GM23338 (cell line): ENCODE data around the gene VDR. TPM values are rescaled to one million over a fixed set of nuclear protein-coding genes. Genes with fewer than 3 reads are reported as not detected.
A peak's percentile ranks its signal among the peaks of the same experiment; 100 is the strongest.

ENCODE experiments used
- ATAC-seq: fragments of 200-7000 bp; cut with Tn5 transposase; 3 replicates; pipeline ENCODE4 v1.9.1; 2020
- DNase-seq: peaks from one replicate; pipeline ENCODE4 v3.0.0-alpha.2; 2015; ENCODE audit warnings: low spot score
- H2AFZ ChIP-seq: fragments of 200-600 bp; sonication (generic); 2 replicates; pipeline ENCODE4 v1.8.0; 2016; ENCODE audit warnings: antibody characterized with exemption, mild to moderate bottlenecking, moderate library complexity
- H3F3A ChIP-seq: fragments of 200-600 bp; sonication (generic); replicated peaks from 2 replicates; pipeline ENCODE4 v1.8.0; 2017; ENCODE audit warnings: antibody characterized with exemption, mixed run types, low read depth
- H3K27ac ChIP-seq: fragments of 200-600 bp; sonication (generic); 2 replicates; pipeline ENCODE4 v1.6.1; 2016; ENCODE audit warnings: low read depth
- H3K27me3 ChIP-seq: fragments of 200-600 bp; sonication (generic); 2 replicates; pipeline ENCODE4 v1.8.0; 2016; ENCODE audit warnings: mild to moderate bottlenecking, mixed run types, moderate library complexity; ENCODE audit not compliant: insufficient read depth
- H3K36me3 ChIP-seq: fragments of 200-600 bp; sonication (generic); 2 replicates; pipeline ENCODE4 v1.8.0; 2016; ENCODE audit warnings: mild to moderate bottlenecking; ENCODE audit not compliant: insufficient read depth
- H3K4me1 ChIP-seq: fragments of 200-600 bp; sonication (generic); 2 replicates; pipeline ENCODE4 v1.8.0; 2016; ENCODE audit warnings: mild to moderate bottlenecking, moderate library complexity; ENCODE audit not compliant: insufficient read depth
- H3K4me2 ChIP-seq: fragments of 200-600 bp; sonication (generic); 2 replicates; pipeline ENCODE4 v1.7.1; 2017; ENCODE audit warnings: mixed run types
- H3K4me3 ChIP-seq: fragments of 200-600 bp; sonication (generic); 2 replicates; pipeline ENCODE4 v1.6.1; 2016; ENCODE audit warnings: mixed run types
- H3K79me2 ChIP-seq: fragments of 200-600 bp; sonication (generic); replicated peaks from 2 replicates; pipeline ENCODE4 v1.8.0; 2017; ENCODE audit warnings: mild to moderate bottlenecking; ENCODE audit not compliant: insufficient read depth
- H3K9me2 ChIP-seq: fragments of 200-600 bp; sonication (generic); 2 replicates; pipeline ENCODE4 v1.8.0; 2017; ENCODE audit not compliant: insufficient read depth
- H4K20me1 ChIP-seq: fragments of 200-600 bp; sonication (generic); replicated peaks from 2 replicates; pipeline ENCODE4 v1.8.0; 2017; ENCODE audit warnings: mild to moderate bottlenecking; ENCODE audit not compliant: insufficient read depth
- H3K27ac Mint-ChIP-seq: 2 replicates; pipeline ENCODE4 v1.8.0; 2020; ENCODE audit warnings: inconsistent platforms, mild to moderate bottlenecking, moderate library complexity, mixed read lengths
- H3K27me3 Mint-ChIP-seq: 3 replicates; pipeline ENCODE4 v1.8.0; 2022; ENCODE audit warnings: low read depth, mild to moderate bottlenecking, moderate library complexity, mixed read lengths, inconsistent platforms; ENCODE audit not compliant: insufficient read depth, poor library complexity
- H3K36me3 Mint-ChIP-seq: 3 replicates; pipeline ENCODE4 v1.8.0; 2021; ENCODE audit warnings: low read depth, mild to moderate bottlenecking, inconsistent platforms, moderate library complexity, mixed read lengths
- H3K4me1 Mint-ChIP-seq: 3 replicates; pipeline ENCODE4 v1.8.0; 2020; ENCODE audit warnings: mild to moderate bottlenecking, inconsistent platforms, mixed read lengths
- H3K4me3 Mint-ChIP-seq: 3 replicates; pipeline ENCODE4 v1.8.0; 2021; ENCODE audit warnings: moderate library complexity, mild to moderate bottlenecking, inconsistent platforms, mixed read lengths
- H3K9me3 Mint-ChIP-seq: 3 replicates; pipeline ENCODE4 v1.8.0; 2020; ENCODE audit warnings: moderate library complexity, mild to moderate bottlenecking, inconsistent platforms, mixed read lengths
- EZH2 ChIP-seq: fragments of 200-600 bp; sonication (generic); IDR thresholded peaks from one replicate; pipeline ENCODE4 v1.8.0; 2017; ENCODE audit warnings: antibody characterized with exemption, mild to moderate bottlenecking, low read depth; ENCODE audit not compliant: unreplicated experiment
- EZH2phosphoT487 ChIP-seq: fragments of 200-600 bp; sonication (generic); IDR thresholded peaks from one replicate; pipeline ENCODE4 v1.8.1; 2018; ENCODE audit warnings: antibody characterized with exemption; ENCODE audit not compliant: unreplicated experiment
- JUNB ChIP-seq: IDR thresholded peaks from one replicate; pipeline ENCODE4 v1.6.1; 2016; ENCODE audit warnings: antibody characterized with exemption; ENCODE audit not compliant: unreplicated experiment
- NANOG ChIP-seq: IDR thresholded peaks from 2 replicates; pipeline ENCODE4 v1.6.1; 2016; ENCODE audit warnings: antibody characterized with exemption, borderline replicate concordance
- POLR2AphosphoS5 ChIP-seq: IDR thresholded peaks from 2 replicates; pipeline ENCODE4 v1.6.1; 2016; ENCODE audit warnings: antibody characterized with exemption, low read depth
- ZNF114 ChIP-seq: fragments of 250-450 bp; sonication (Bioruptor Pico); IDR thresholded peaks from 2 replicates; pipeline ENCODE4 v1.5.0; 2020; ENCODE audit warnings: mild to moderate bottlenecking, moderate library complexity
- ZNF331 ChIP-seq: fragments of 250-450 bp; sonication (Bioruptor Pico); IDR thresholded peaks from 2 replicates; pipeline ENCODE4 v1.5.0; 2020; ENCODE audit warnings: low read depth, mild to moderate bottlenecking, moderate library complexity
- polyA plus RNA-seq: library from polyadenylated mRNA; unstranded; fragments of >200 nt; fragmentation: Nextera tagmentation; extraction: Ambion mirVana; gene quantifications from 2 replicates; pipeline ENCODE4 v1.2.1, GENCODE V29; 2016
- total RNA-seq: library from RNA; depleted of rRNA; stranded (reverse); fragments of >200 nt; shearing (Covaris generic); gene quantifications from 2 replicates; pipeline ENCODE4 v1.2.3, GENCODE V29; 2014
- TF ChIP-seq, protein P1 (sequence below), 2 experiments: fragments of 200-600 bp in 1 of 2; sonication (generic) in 1 of 2; conservative IDR thresholded peaks; 2 replicates each; pipeline versions ENCODE4 v1.5.1 to v1.6.1; 2016 to 2017; ENCODE audit warnings: antibody characterized with exemption in 2 of 2, low read depth in 2 of 2, mild to moderate bottlenecking in 2 of 2, moderate library complexity in 1 of 2
- TF ChIP-seq, protein P2 (sequence below): fragments of 250-450 bp; sonication (Bioruptor Pico); IDR thresholded peaks from 2 replicates; pipeline ENCODE4 v1.5.0; 2020; ENCODE audit warnings: mild to moderate bottlenecking, moderate library complexity

VDR gene
- total and polyA plus RNA-seq, 2 experiments from 2014 or later = 0.37 to 1.4 TPM

DNA sequence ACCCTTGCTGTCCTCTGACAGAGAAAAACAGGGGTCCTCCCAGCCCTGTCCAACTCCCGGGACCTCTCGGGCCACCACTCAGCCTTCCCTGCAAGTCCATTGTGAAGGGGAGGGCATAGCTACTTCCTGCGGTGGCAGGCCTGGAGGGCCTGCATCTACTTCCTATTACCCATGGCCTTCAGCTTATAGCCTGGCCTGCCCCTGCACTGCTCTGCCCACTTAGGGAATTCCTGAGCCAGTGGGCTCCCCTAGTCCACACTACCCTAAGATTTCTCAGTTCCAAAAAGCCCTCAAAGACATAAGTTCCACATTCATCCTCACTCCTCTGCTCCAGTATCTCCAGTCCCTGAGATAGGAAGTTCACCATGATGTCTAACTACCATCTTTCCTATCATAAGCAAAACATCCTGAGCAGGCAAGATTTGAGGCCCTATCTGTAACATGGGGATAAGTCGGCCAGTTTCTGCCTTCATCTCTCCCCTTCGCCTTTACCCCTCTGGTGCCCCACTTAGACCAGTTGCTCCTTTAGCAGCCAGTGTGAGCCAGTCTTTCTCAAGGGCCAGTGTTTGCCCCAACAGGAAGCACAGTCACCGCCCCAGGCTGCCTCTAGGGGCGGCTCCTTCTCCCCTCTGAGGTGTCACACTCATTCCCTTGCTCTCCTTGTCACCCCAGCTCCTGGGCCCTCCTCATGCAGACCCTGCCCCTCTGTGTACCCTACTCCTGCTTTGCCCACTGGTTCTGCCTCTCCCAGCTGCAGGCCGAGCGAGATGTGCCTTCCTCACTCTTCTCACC is 96.0 kb downstream of the VDR start:
- no peak overlapping the region; the same call in 1 of the 2 replicates for H3K27ac ChIP-seq
- Mint-ChIP-seq H3K27me3 (peaks cover 12% of the 10 kb centered on the region), H3K27ac (peak overlapping the region; percentile 82), H3K4me1 (peaks cover 80% of the 10 kb centered on the region), H3K4me3 (peak overlapping the region; percentile 24; the same call in 1 of the 3 replicates), H3K36me3 (peaks cover 18% of the 10 kb centered on the region), H3K9me3 (no peaks in the 10 kb centered on the region)
- peaks cover 64% of the 10 kb centered on the region for H3K4me1 ChIP-seq
- peak; percentile 48 for DNase-seq
- TF ChIP-seq, protein P1, sequence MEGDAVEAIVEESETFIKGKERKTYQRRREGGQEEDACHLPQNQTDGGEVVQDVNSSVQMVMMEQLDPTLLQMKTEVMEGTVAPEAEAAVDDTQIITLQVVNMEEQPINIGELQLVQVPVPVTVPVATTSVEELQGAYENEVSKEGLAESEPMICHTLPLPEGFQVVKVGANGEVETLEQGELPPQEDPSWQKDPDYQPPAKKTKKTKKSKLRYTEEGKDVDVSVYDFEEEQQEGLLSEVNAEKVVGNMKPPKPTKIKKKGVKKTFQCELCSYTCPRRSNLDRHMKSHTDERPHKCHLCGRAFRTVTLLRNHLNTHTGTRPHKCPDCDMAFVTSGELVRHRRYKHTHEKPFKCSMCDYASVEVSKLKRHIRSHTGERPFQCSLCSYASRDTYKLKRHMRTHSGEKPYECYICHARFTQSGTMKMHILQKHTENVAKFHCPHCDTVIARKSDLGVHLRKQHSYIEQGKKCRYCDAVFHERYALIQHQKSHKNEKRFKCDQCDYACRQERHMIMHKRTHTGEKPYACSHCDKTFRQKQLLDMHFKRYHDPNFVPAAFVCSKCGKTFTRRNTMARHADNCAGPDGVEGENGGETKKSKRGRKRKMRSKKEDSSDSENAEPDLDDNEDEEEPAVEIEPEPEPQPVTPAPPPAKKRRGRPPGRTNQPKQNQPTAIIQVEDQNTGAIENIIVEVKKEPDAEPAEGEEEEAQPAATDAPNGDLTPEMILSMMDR (conservative IDR thresholded peaks at IDR 0.05; ENCODE audit: low read depth in 2 of 2) = 0 out of 4 replicates have a peak, but pooled peaks have one; percentile 12 to 23
- TF ChIP-seq POLR2AphosphoS5 = no peak
- H3K4me2 ChIP-seq = peak overlapping the region; percentile 45; the same call in 1 of the 2 replicates
- no peak overlapping the region for H2AFZ ChIP-seq
- peaks cover 32% of the 10 kb centered on the region for H4K20me1 ChIP-seq
- H3K79me2 ChIP-seq = peaks cover 87% of the 10 kb centered on the region
- no peaks in the 10 kb centered on the region for H3K9me2 ChIP-seq
- H3K36me3 ChIP-seq = no peaks in the 10 kb centered on the region; the same call in 1 of the 2 replicates
- no peak overlapping the region for H3K4me3 ChIP-seq
- ATAC-seq = peak; percentile 4
- H3K27me3 ChIP-seq = no peaks in the 10 kb centered on the region
- H3F3A ChIP-seq = peaks cover 17% of the 10 kb centered on the region

DNA sequence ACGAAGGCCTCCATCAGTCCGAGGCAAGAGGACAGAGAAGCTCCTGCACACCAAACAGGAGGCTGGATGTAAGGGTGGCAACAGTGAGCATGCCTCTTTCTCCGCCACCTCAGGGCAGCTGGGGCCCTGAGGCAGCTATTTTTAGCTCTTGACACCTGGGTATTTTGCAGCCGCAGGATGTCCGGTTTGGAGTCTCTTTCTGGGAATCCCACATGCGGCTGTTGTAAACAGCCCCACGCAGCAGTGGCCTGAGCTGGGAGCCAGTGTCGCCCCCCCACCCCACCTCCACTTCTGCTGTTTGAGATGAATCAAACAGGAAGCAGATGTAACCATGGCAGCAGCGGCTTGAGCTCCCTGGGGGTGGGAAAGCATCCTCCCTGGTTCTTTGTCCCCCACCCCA is 96.7 kb downstream of the VDR start:
- Histone ChIP-seq H3K9me2 (no peaks in the 10 kb centered on the region), H3K4me3 (no peak overlapping the region), H3K79me2 (peaks cover 93% of the 10 kb centered on the region), H3K4me2 (peak overlapping the region; percentile 45), H3K36me3 (no peaks in the 10 kb centered on the region; the same call in 1 of the 2 replicates), H3F3A (peaks cover 10% of the 10 kb centered on the region), H3K27ac (no peak overlapping the region; the same call in 1 of the 2 replicates), H3K27me3 (no peaks in the 10 kb centered on the region), H3K4me1 (peaks cover 57% of the 10 kb centered on the region), H2AFZ (no peak overlapping the region), H4K20me1 (peaks cover 32% of the 10 kb centered on the region)
- Mint-ChIP-seq H3K9me3 (no peaks in the 10 kb centered on the region), H3K36me3 (peaks cover 18% of the 10 kb centered on the region), H3K4me1 (peaks cover 81% of the 10 kb centered on the region), H3K27me3 (peaks cover 12% of the 10 kb centered on the region), H3K27ac (peak overlapping the region; percentile 46), H3K4me3 (no peak overlapping the region; the same call in 2 of the 3 replicates)
- DNase-seq = peak; percentile 34
- ATAC-seq = no peak
- TF ChIP-seq, protein P2, sequence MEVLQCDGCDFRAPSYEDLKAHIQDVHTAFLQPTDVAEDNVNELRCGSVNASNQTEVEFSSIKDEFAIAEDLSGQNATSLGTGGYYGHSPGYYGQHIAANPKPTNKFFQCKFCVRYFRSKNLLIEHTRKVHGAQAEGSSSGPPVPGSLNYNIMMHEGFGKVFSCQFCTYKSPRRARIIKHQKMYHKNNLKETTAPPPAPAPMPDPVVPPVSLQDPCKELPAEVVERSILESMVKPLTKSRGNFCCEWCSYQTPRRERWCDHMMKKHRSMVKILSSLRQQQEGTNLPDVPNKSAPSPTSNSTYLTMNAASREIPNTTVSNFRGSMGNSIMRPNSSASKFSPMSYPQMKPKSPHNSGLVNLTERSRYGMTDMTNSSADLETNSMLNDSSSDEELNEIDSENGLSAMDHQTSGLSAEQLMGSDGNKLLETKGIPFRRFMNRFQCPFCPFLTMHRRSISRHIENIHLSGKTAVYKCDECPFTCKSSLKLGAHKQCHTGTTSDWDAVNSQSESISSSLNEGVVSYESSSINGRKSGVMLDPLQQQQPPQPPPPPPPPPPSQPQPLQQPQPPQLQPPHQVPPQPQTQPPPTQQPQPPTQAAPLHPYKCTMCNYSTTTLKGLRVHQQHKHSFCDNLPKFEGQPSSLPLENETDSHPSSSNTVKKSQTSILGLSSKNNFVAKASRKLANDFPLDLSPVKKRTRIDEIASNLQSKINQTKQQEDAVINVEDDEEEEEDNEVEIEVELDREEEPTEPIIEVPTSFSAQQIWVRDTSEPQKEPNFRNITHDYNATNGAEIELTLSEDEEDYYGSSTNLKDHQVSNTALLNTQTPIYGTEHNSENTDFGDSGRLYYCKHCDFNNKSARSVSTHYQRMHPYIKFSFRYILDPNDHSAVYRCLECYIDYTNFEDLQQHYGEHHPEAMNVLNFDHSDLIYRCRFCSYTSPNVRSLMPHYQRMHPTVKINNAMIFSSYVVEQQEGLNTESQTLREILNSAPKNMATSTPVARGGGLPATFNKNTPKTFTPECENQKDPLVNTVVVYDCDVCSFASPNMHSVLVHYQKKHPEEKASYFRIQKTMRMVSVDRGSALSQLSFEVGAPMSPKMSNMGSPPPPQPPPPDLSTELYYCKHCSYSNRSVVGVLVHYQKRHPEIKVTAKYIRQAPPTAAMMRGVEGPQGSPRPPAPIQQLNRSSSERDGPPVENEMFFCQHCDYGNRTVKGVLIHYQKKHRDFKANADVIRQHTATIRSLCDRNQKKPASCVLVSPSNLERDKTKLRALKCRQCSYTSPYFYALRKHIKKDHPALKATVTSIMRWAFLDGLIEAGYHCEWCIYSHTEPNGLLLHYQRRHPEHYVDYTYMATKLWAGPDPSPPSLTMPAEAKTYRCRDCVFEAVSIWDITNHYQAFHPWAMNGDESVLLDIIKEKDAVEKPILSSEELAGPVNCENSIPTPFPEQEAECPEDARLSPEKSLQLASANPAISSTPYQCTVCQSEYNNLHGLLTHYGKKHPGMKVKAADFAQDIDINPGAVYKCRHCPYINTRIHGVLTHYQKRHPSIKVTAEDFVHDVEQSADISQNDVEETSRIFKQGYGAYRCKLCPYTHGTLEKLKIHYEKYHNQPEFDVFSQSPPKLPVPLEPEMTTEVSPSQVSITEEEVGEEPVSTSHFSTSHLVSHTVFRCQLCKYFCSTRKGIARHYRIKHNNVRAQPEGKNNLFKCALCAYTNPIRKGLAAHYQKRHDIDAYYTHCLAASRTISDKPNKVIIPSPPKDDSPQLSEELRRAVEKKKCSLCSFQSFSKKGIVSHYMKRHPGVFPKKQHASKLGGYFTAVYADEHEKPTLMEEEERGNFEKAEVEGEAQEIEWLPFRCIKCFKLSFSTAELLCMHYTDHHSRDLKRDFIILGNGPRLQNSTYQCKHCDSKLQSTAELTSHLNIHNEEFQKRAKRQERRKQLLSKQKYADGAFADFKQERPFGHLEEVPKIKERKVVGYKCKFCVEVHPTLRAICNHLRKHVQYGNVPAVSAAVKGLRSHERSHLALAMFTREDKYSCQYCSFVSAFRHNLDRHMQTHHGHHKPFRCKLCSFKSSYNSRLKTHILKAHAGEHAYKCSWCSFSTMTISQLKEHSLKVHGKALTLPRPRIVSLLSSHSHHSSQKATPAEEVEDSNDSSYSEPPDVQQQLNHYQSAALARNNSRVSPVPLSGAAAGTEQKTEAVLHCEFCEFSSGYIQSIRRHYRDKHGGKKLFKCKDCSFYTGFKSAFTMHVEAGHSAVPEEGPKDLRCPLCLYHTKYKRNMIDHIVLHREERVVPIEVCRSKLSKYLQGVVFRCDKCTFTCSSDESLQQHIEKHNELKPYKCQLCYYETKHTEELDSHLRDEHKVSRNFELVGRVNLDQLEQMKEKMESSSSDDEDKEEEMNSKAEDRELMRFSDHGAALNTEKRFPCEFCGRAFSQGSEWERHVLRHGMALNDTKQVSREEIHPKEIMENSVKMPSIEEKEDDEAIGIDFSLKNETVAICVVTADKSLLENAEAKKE = no peak
- no peak for TF ChIP-seq EZH2phosphoT487
- no peak for TF ChIP-seq POLR2AphosphoS5
- TF ChIP-seq JUNB = no peak
- TF ChIP-seq EZH2 = no peak
- no peak for TF ChIP-seq NANOG
- no peak for TF ChIP-seq ZNF331 (CRISPR knock-in tag)
- TF ChIP-seq ZNF114 (CRISPR knock-in tag) = no peak
- TF ChIP-seq, protein P1 (conservative IDR thresholded peaks at IDR 0.05; ENCODE audit: low read depth in 2 of 2) = no peak
